ENCODE data around the gene SEZ6L.

DNA sequence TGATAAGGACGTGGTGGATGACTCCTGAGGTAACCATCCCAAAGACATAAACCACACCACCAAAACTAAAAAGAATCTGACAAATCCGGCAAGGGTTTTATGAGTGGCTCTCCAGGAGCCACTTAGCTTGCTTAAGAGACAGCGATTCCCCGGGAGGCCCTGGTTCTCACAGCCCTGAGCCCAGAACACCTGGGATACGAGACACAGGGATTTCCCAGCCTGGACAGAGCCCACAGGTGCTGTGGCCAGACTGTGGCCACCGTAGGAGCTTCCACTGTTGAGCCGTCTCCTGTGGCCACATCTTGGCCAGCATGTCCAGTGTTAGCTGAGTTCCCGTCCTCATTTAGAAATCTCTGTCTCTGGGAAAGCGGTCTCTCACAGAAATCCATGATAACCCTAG lies 188.6 kb downstream of the SEZ6L start:
- no peak for TF ChIP-seq EZH2phosphoT487 (IDR thresholded peaks at IDR 0.05; ENCODE audit: borderline replicate concordance, low read length)
- TF ChIP-seq, protein P1, sequence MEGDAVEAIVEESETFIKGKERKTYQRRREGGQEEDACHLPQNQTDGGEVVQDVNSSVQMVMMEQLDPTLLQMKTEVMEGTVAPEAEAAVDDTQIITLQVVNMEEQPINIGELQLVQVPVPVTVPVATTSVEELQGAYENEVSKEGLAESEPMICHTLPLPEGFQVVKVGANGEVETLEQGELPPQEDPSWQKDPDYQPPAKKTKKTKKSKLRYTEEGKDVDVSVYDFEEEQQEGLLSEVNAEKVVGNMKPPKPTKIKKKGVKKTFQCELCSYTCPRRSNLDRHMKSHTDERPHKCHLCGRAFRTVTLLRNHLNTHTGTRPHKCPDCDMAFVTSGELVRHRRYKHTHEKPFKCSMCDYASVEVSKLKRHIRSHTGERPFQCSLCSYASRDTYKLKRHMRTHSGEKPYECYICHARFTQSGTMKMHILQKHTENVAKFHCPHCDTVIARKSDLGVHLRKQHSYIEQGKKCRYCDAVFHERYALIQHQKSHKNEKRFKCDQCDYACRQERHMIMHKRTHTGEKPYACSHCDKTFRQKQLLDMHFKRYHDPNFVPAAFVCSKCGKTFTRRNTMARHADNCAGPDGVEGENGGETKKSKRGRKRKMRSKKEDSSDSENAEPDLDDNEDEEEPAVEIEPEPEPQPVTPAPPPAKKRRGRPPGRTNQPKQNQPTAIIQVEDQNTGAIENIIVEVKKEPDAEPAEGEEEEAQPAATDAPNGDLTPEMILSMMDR (conservative IDR thresholded peaks at IDR 0.05; ENCODE audit: low read depth, low read length), result no peak
